ENCODE measurements around the gene C11orf68. TPM values are rescaled to one million over a fixed set of nuclear protein-coding genes. Genes with fewer than 3 reads are reported as not detected.
A peak's percentile ranks its signal among the peaks of the same experiment; 100 is the strongest.

C11orf68 gene
- total and polyA plus RNA-seq, 9 of the 15 experiments (the other 6 are each of a cell fraction or from before 2014, with no cell fraction given), result 3.6 to 35.9 (median 12.8) TPM

DNA sequence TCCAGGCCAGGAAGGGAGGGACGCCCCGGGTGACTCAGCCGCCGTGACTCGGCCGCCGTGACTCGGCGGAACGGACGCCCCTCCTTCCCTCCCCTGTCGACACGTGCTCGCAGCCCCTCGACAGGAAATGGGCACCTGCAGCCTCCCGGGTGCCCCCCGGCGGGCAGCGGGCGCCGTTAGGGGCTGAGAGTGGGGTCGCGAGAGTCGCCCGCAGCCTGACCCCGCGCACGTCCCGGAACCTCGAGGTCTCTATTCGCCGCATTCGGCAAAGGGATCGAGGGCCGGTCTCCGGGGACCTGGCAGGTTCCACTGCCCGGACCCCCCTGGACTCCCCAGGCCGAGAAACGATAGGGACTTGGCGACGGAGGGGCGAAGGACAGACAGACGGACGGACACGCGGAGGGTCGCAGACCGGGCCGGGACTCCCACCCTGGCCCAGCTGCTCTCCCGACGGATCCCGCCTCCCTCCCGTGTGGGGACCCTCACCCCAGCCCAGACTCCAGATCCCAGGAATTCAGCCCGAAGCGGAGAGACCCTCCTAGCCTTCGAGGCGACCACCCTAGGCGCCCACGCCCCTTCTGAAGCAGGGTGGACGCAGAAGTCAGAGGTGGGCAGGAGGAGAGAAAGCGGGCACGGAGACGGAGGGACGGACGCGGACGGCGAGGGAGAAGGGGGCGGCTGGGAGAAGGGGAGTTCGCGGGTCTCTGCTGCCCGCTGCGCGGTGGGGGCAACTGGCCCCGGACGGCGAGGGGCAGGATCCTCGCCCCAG lies 19.3 kb downstream of the C11orf68 start (continued):
- no peak for TF ChIP-seq STAT5B (CRISPR knock-in tag; IDR thresholded peaks at IDR 0.05)
- no peak for TF ChIP-seq OTX1 (CRISPR knock-in tag; IDR thresholded peaks at IDR 0.05)
- TF ChIP-seq SUPT5H (IDR thresholded peaks at IDR 0.05), result peak; percentile 70; the same call in 1 of the 2 replicates
- TF ChIP-seq RFX1 (IDR thresholded peaks at IDR 0.05), result no peak
- no peak for TF ChIP-seq ZNF586 (CRISPR knock-in tag; conservative IDR thresholded peaks at IDR 0.05)
- TF ChIP-seq, protein P1, sequence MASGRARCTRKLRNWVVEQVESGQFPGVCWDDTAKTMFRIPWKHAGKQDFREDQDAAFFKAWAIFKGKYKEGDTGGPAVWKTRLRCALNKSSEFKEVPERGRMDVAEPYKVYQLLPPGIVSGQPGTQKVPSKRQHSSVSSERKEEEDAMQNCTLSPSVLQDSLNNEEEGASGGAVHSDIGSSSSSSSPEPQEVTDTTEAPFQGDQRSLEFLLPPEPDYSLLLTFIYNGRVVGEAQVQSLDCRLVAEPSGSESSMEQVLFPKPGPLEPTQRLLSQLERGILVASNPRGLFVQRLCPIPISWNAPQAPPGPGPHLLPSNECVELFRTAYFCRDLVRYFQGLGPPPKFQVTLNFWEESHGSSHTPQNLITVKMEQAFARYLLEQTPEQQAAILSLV (tag; IDR thresholded peaks at IDR 0.05), result no peak
- no peak for TF ChIP-seq SNAPC5 (CRISPR knock-in tag; IDR thresholded peaks at IDR 0.05)
- TF ChIP-seq MEF2D (tag; conservative IDR thresholded peaks at IDR 0.05; ENCODE audit: low read depth), result 0 out of 2 replicates have a peak, but pooled peaks have one; percentile 24
- peak; percentile 60; the same call in 1 of the 2 replicates for TF ChIP-seq SMARCE1 (IDR thresholded peaks at IDR 0.05)
- TF ChIP-seq ZFPM2 (CRISPR knock-in tag; IDR thresholded peaks at IDR 0.05), result no peak
- no peak for TF ChIP-seq THRB (CRISPR knock-in tag; conservative IDR thresholded peaks at IDR 0.05)
- no peak for TF ChIP-seq ZSCAN32 (CRISPR knock-in tag; IDR thresholded peaks at IDR 0.05)
- TF ChIP-seq E2F1 (CRISPR knock-in tag; IDR thresholded peaks at IDR 0.05), result peak; percentile 25; the same call in 1 of the 2 replicates
- no peak for TF ChIP-seq ELF4 (CRISPR knock-in tag; IDR thresholded peaks at IDR 0.05)
- no peak for TF ChIP-seq ZNF274 (IDR thresholded peaks at IDR 0.05; ENCODE audit: borderline replicate concordance, low read depth, low read length)
- no peak for TF ChIP-seq ZNF77 (CRISPR knock-in tag; IDR thresholded peaks at IDR 0.05)
- TF ChIP-seq ZNF717 (CRISPR knock-in tag; IDR thresholded peaks at IDR 0.05), result no peak
- peak; percentile 68 for TF ChIP-seq HDAC2 (IDR thresholded peaks at IDR 0.05)
- TF ChIP-seq MTF1 (CRISPR knock-in tag; IDR thresholded peaks at IDR 0.05; ENCODE audit: borderline replicate concordance), result no peak
- no peak for TF ChIP-seq ZNF280A (IDR thresholded peaks at IDR 0.05; ENCODE audit: low read depth, partially characterized antibody)
- no peak for TF ChIP-seq WHSC1 (IDR thresholded peaks at IDR 0.05; ENCODE audit: low read length)
- TF ChIP-seq ZBTB26 (CRISPR knock-in tag; IDR thresholded peaks at IDR 0.05), result 0 out of 2 replicates have a peak, but pooled peaks have one; percentile 12
- peak; percentile 29; the same call in 1 of the 2 replicates for TF ChIP-seq TAF15 (IDR thresholded peaks at IDR 0.05; ENCODE audit: low read depth, low read length)
- TF ChIP-seq KAT2B (IDR thresholded peaks at IDR 0.05; ENCODE audit: low read depth, low read length), result no peak
